ENCODE measurements around the gene KRT82.

DNA sequence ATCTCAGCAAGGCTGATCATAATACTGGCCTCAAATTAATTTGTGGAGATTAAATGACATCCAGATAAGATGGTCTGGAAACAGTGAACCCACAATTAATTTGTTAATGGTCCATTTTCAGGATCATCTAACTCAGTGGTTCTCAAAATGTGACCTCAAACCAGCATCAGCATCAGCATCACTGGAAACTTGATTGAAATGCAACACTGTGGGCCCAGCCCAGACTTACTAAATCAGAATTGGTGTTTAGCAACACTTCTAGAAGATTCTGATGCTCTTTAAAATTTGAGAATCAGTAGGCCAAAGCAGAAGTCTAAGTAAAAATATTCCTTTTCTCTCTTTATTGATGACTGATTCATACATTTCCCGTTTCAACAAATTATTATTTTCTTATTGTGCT lies 10.7 kb upstream of the KRT82 start:
- TF ChIP-seq POLR2A (IDR thresholded peaks at IDR 0.05; ENCODE audit: low read length) (no peak), GATA1 (IDR thresholded peaks at IDR 0.05; ENCODE audit: low read depth, low read length) (no peak)
